Heart right ventricle (tissue), 16 donors: ENCODE measurements around the gene SAV1. TPM values are rescaled to one million over a fixed set of nuclear protein-coding genes. Genes with fewer than 3 reads are reported as not detected.

Source experiments
- ATAC-seq, 8 donors: fragments of 200-7000 bp; cut with Tn5 transposase; one replicate each; pipeline ENCODE4 v1.9.1; 2020; ENCODE audit warnings: mild to moderate bottlenecking in 8 of 8, moderate library complexity in 8 of 8, moderate number of reproducible peaks in 1 of 8
- DNase-seq, 2 donors: peaks; one replicate each; pipeline ENCODE4 v3.0.0-alpha.2; 2020
- H3K27ac ChIP-seq, 10 donors: fragments of 200-600 bp; sonication (generic) in 2 of 10; one replicate each; pipeline versions ENCODE4 v1.5.0 to v1.8.0; 2020 to 2022; ENCODE audit warnings: mild to moderate bottlenecking in 3 of 10
- H3K27me3 ChIP-seq, 7 donors: fragments of 200-600 bp; one replicate each; pipeline ENCODE4 v1.8.0; 2021 to 2022; ENCODE audit warnings: mild to moderate bottlenecking in 2 of 7
- H3K36me3 ChIP-seq, 9 donors: fragments of 200-600 bp; sonication (generic) in 1 of 9; one replicate each; pipeline versions ENCODE4 v1.5.0 to v1.8.0; 2020 to 2022; ENCODE audit warnings: mild to moderate bottlenecking in 2 of 9
- H3K4me1 ChIP-seq, 9 donors: fragments of 200-600 bp; sonication (generic) in 1 of 9; one replicate each; pipeline versions ENCODE4 v1.5.0 to v1.8.0; 2020 to 2022; ENCODE audit warnings: mild to moderate bottlenecking in 4 of 9
- H3K4me3 ChIP-seq, 10 donors: fragments of 200-600 bp; sonication (generic) in 2 of 10; one replicate each; pipeline versions ENCODE4 v1.5.0 to v1.8.0; 2020 to 2022; ENCODE audit warnings: mild to moderate bottlenecking in 7 of 10, moderate library complexity in 2 of 10
- H3K9me3 ChIP-seq, 11 donors: fragments of 200-600 bp in 10 of 11; sonication (generic) in 2 of 11; one replicate each; pipeline versions ENCODE4 v1.5.0 to v1.8.0; 2013 to 2022; ENCODE audit warnings: mild to moderate bottlenecking in 2 of 11, control low read depth in 1 of 11, moderate library complexity in 1 of 11
- WGBS, 2 donors: extraction: QIAGEN DNeasy Blood & Tissue Kit; methylation state at CpG; one replicate each; pipeline ENCODE4 v1.1.7; 2013; ENCODE audit warnings: inconsistent platforms in 1 of 2; 5-methylcytosine and 5-hydroxymethylcytosine counted together
- intact Hi-C, 10 donors: fragments of 100-400 bp; cut with DNase I; formaldehyde crosslinking; loops; one replicate each; pipeline versions ENCODE4 v1.11.1 to v1.14.2; 2022
- polyA plus RNA-seq, 2 donors: library from polyadenylated mRNA; stranded (reverse); fragments of 200-250 nt; gene quantifications; one replicate each; pipeline ENCODE4 v1.2.3, GENCODE V29; 2013
- total RNA-seq, 10 donors: library from RNA; stranded (reverse); fragmentation: NEBNext Ultra II Directional in 3 of 10; extraction: Animal tissue kit (Norgen Biotek cat#: 25700) in 3 of 10; gene quantifications; one replicate each; pipeline versions ENCODE4 v1.2.1 to v1.2.4, GENCODE V29; 2021 to 2023
- TF ChIP-seq, protein P1 (sequence below), 9 donors: fragments of 200-600 bp; sonication (generic) in 2 of 9; IDR thresholded peaks; one replicate each; pipeline versions ENCODE4 v1.5.0 to v1.8.0; 2021 to 2022; ENCODE audit warnings: antibody characterized with exemption in 9 of 9, mild to moderate bottlenecking in 5 of 9, moderate library complexity in 1 of 9
- donor health status: Arrhythmogenic right ventricular cardiomyopathy.
- donor health status: ischemic (EF 13 %, LVEDD 7.1; RV severe dilation, severe dysfunction).
- donor health status: healthy with polysubstance abuse.
- donor health status: DM: no; HTN: yes; CAD: no.
- donor health status: DM: no; HTN: no; CAD: no.
- donor health status: ischemic (EF 25% LVEDD 6.9; RV normal size, moderate dysfunction).
- donor health status: ischemic (EF 25% LVEDD 5.7; RV mildly dilated, moderate dysfunction).
- donor health status: healthy.
- donor health status: DM: yes; HTN: yes; CAD: no.
- donor health status: Ischemic cardiomyopathy.
- donor health status: ischemic (EF 35%, LVEDD 5.7; RV mildly dilated, moderate dysfunction).
- donor health status: nonischemic (EF 11% LVEDD 7.7; RV severe dilation, severe dysfunction).
- donor health status: DM: yes; HTN: yes; CAD: no.
- donor health status: PGD.
- donor health status: ischemic (EF 29% LVEDD 5.4; RV normal size, mild dysfunction).
- donor health status: nonischemic (EF 23%, LVEDD 6.1; RV moderate dilation, normal function).

SAV1 gene
- total and polyA plus RNA-seq, 12 donors = 10.2 to 32.6 (median 29.1) TPM

DNA sequence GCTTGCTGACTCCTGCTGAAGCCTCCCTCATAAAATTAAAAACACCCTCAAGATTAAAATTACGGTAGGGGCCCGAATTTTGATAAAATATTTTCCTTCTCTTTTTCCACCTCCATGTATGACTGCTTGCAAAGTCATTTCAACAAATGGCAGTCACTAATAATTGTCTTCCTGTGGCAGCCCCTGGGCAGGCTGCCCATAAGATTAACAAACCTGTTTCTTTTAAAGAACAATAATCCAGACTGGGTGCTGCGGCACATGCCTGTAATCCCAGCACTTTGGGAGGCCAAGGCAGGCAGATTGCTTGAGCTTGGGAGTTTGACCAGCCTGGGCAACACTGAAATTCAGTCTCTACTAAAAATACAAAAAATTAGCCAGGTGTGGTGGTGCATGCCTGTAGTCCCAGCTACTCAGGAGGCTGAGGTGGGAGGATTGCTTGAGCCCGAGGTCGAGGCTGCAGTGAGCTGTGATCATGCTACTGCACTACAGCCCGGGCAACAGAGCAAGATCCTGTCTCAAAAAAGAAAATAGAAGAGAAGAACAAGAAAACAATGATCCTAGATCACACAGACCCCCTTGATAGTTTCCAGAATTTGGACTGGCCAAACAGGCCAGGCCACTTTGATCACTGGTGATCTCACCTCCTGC is 8.7 kb downstream of the SAV1 start:
- Histone ChIP-seq H3K4me1 (peaks cover 2 to 85% (median 46%) of the 10 kb centered on the region in 9 donors), H3K4me3 (no peak overlapping the region)
- peak in 6 of 8 donors; percentile 33 to 64 (median 58) for ATAC-seq

GRCh38 chr14:50658203-50658602 is 9.9 kb downstream of the SAV1 start:
- intact Hi-C loops = loop anchor here in 1 of 10 donors (1.0 kb wide), 1 partner anchor 8 kb away; no protein-coding TSS in a partner anchor
- TF ChIP-seq, protein P1, sequence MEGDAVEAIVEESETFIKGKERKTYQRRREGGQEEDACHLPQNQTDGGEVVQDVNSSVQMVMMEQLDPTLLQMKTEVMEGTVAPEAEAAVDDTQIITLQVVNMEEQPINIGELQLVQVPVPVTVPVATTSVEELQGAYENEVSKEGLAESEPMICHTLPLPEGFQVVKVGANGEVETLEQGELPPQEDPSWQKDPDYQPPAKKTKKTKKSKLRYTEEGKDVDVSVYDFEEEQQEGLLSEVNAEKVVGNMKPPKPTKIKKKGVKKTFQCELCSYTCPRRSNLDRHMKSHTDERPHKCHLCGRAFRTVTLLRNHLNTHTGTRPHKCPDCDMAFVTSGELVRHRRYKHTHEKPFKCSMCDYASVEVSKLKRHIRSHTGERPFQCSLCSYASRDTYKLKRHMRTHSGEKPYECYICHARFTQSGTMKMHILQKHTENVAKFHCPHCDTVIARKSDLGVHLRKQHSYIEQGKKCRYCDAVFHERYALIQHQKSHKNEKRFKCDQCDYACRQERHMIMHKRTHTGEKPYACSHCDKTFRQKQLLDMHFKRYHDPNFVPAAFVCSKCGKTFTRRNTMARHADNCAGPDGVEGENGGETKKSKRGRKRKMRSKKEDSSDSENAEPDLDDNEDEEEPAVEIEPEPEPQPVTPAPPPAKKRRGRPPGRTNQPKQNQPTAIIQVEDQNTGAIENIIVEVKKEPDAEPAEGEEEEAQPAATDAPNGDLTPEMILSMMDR (IDR thresholded peaks at IDR 0.05) = no peak
- WGBS, 2 donors = 20 to 21% methylated on average over 6 of the region's 6 CpGs
- H3K4me3 ChIP-seq = peak overlapping the region in 4 of 10 donors; percentile 5 to 24 (median 21)
- H3K36me3 ChIP-seq = peaks cover 0 to 28% (median 7%) of the 10 kb centered on the region in 9 donors
- no peaks in the 10 kb centered on the region for H3K27me3 ChIP-seq
- peak in 6 of 8 donors; percentile 56 to 82 (median 74) for ATAC-seq
- no peaks in the 10 kb centered on the region for H3K9me3 ChIP-seq
- DNase-seq = peak in 1 of 2 donors; percentile 24
- peak overlapping the region; percentile 8 to 82 (median 60) for H3K27ac ChIP-seq
- peaks cover 2 to 85% (median 46%) of the 10 kb centered on the region in 9 donors for H3K4me1 ChIP-seq

More for the DNA sequence above, 8.7 kb downstream of the SAV1 start:
- Histone ChIP-seq H3K27me3 (no peaks in the 10 kb centered on the region), H3K27ac (peak overlapping the region in 7 of 10 donors; percentile 8 to 82 (median 56)), H3K36me3 (peaks cover 0 to 35% (median 7%) of the 10 kb centered on the region in 9 donors), H3K9me3 (no peaks in the 10 kb centered on the region)
- 64 to 72% methylated on average over 6 of the region's 6 CpGs for WGBS, 2 donors
- intact Hi-C loops = no loop called here
- DNase-seq = peak in 1 of 2 donors; percentile 21
- TF ChIP-seq, protein P1 (IDR thresholded peaks at IDR 0.05) = no peak

GRCh38 chr14:50657753-50658152 is 10.4 kb downstream of the SAV1 start:
- Histone ChIP-seq H3K4me3 (peak overlapping the region in 4 of 10 donors; percentile 5 to 24 (median 21)), H3K27ac (peak overlapping the region; percentile 8 to 82 (median 60)), H3K9me3 (no peaks in the 10 kb centered on the region), H3K27me3 (no peaks in the 10 kb centered on the region), H3K4me1 (peaks cover 2 to 85% (median 47%) of the 10 kb centered on the region in 9 donors), H3K36me3 (peaks cover 0 to 29% (median 7%) of the 10 kb centered on the region in 9 donors)
- WGBS, 2 donors = 18% methylated on average over 2 of the region's 2 CpGs
- TF ChIP-seq, protein P1 (IDR thresholded peaks at IDR 0.05) = no peak
- intact Hi-C loops = loop anchor here in 1 of 10 donors (1.0 kb wide), 1 partner anchor 9 kb away; no protein-coding TSS in a partner anchor
- DNase-seq (no peak), ATAC-seq (peak in 1 of 8 donors; percentile 22)

DNA sequence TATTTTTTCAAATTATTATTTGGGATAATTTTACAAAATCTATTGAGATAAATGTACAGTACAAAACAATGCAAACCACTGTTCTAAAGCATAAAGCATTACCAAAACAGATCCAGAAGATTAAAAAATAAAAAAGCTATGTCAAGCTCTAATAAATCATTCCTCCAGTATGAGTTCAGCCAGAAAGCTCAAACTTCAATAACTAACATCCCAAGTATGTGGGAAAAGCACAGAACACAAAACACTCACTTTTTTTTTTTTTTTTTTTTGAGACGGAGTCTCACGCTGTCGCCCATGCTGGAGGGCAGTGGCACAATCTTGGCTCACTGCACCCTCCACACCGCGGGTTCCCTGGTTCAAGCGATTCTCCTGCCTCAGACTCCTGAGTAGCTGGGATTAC is 11.3 kb downstream of the SAV1 start:
- no peak for DNase-seq
- peak overlapping the region in 2 of 10 donors; percentile 56 to 82 for H3K27ac ChIP-seq
- intact Hi-C loops = no loop called here
- no peaks in the 10 kb centered on the region for H3K9me3 ChIP-seq
- H3K4me3 ChIP-seq = no peak overlapping the region
- no peaks in the 10 kb centered on the region for H3K27me3 ChIP-seq
- 92% methylated on average over 6 of the region's 6 CpGs for WGBS, 2 donors
- H3K36me3 ChIP-seq = peaks cover 0 to 24% (median 7%) of the 10 kb centered on the region in 9 donors
- TF ChIP-seq, protein P1 (IDR thresholded peaks at IDR 0.05) = no peak
- no peak for ATAC-seq
- peaks cover 2 to 88% (median 51%) of the 10 kb centered on the region in 9 donors for H3K4me1 ChIP-seq
